ENCODE measurements around the gene PCYT1B. TPM values are rescaled to one million over a fixed set of nuclear protein-coding genes. Genes with fewer than 3 reads are reported as not detected.
A peak's percentile ranks its signal among the peaks of the same experiment; 100 is the strongest.

PCYT1B gene
- total and polyA plus RNA-seq, 9 of the 15 experiments (the other 6 are each of a cell fraction or from before 2014, with no cell fraction given): 0.04 to 0.34 (median 0.07) TPM; not detected in 1

GRCh38 chrX:24672701-24673190 is 25.6 kb upstream of the PCYT1B start (continued):
- TF ChIP-seq, protein P1, sequence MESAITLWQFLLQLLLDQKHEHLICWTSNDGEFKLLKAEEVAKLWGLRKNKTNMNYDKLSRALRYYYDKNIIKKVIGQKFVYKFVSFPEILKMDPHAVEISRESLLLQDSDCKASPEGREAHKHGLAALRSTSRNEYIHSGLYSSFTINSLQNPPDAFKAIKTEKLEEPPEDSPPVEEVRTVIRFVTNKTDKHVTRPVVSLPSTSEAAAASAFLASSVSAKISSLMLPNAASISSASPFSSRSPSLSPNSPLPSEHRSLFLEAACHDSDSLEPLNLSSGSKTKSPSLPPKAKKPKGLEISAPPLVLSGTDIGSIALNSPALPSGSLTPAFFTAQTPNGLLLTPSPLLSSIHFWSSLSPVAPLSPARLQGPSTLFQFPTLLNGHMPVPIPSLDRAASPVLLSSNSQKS (CRISPR knock-in tag; IDR thresholded peaks at IDR 0.05): no peak
- TF ChIP-seq TAF9B (IDR thresholded peaks at IDR 0.05; ENCODE audit: partially characterized antibody): no peak
- TF ChIP-seq, protein P2, sequence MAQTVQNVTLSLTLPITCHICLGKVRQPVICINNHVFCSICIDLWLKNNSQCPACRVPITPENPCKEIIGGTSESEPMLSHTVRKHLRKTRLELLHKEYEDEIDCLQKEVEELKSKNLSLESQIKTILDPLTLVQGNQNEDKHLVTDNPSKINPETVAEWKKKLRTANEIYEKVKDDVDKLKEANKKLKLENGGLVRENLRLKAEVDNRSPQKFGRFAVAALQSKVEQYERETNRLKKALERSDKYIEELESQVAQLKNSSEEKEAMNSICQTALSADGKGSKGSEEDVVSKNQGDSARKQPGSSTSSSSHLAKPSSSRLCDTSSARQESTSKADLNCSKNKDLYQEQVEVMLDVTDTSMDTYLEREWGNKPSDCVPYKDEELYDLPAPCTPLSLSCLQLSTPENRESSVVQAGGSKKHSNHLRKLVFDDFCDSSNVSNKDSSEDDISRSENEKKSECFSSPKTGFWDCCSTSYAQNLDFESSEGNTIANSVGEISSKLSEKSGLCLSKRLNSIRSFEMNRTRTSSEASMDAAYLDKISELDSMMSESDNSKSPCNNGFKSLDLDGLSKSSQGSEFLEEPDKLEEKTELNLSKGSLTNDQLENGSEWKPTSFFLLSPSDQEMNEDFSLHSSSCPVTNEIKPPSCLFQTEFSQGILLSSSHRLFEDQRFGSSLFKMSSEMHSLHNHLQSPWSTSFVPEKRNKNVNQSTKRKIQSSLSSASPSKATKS (CRISPR knock-in tag; IDR thresholded peaks at IDR 0.05): no peak
- no peak for TF ChIP-seq MLX (CRISPR knock-in tag; conservative IDR thresholded peaks at IDR 0.05)
- TF ChIP-seq, protein P3, sequence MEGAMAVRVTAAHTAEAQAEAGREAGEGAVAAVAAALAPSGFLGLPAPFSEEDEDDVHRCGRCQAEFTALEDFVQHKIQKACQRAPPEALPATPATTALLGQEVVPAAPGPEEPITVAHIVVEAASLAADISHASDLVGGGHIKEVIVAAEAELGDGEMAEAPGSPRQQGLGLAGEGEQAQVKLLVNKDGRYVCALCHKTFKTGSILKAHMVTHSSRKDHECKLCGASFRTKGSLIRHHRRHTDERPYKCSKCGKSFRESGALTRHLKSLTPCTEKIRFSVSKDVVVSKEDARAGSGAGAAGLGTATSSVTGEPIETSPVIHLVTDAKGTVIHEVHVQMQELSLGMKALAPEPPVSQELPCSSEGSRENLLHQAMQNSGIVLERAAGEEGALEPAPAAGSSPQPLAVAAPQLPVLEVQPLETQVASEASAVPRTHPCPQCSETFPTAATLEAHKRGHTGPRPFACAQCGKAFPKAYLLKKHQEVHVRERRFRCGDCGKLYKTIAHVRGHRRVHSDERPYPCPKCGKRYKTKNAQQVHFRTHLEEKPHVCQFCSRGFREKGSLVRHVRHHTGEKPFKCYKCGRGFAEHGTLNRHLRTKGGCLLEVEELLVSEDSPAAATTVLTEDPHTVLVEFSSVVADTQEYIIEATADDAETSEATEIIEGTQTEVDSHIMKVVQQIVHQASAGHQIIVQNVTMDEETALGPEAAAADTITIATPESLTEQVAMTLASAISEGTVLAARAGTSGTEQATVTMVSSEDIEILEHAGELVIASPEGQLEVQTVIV (CRISPR knock-in tag; IDR thresholded peaks at IDR 0.05; ENCODE audit: borderline replicate concordance): no peak
- no peak for TF ChIP-seq TCF7L2 (IDR thresholded peaks at IDR 0.05; ENCODE audit: low read depth, low read length)
- peak; percentile 16; the same call in 1 of the 2 replicates for TF ChIP-seq MAFF (IDR thresholded peaks at IDR 0.05; ENCODE audit: low read length)
- TF ChIP-seq GABPB2 (CRISPR knock-in tag; conservative IDR thresholded peaks at IDR 0.05): no peak
- TF ChIP-seq POLR2AphosphoS2 (IDR thresholded peaks at IDR 0.05; ENCODE audit: low read length): no peak
- TF ChIP-seq ZNF830 (CRISPR knock-in tag; IDR thresholded peaks at IDR 0.05): no peak
- no peak for TF ChIP-seq POU5F1 (IDR thresholded peaks at IDR 0.05; ENCODE audit: borderline replicate concordance, low read depth, low read length, partially characterized antibody)
- peak; percentile 34; the same call in 1 of the 2 replicates for TF ChIP-seq CBFA2T3 (IDR thresholded peaks at IDR 0.05)
- TF ChIP-seq ZNF76 (CRISPR knock-in tag; IDR thresholded peaks at IDR 0.05; ENCODE audit: borderline replicate concordance): no peak
- no peak for TF ChIP-seq DMBX1 (CRISPR knock-in tag; IDR thresholded peaks at IDR 0.05; ENCODE audit: borderline replicate concordance)
- TF ChIP-seq, protein P4, sequence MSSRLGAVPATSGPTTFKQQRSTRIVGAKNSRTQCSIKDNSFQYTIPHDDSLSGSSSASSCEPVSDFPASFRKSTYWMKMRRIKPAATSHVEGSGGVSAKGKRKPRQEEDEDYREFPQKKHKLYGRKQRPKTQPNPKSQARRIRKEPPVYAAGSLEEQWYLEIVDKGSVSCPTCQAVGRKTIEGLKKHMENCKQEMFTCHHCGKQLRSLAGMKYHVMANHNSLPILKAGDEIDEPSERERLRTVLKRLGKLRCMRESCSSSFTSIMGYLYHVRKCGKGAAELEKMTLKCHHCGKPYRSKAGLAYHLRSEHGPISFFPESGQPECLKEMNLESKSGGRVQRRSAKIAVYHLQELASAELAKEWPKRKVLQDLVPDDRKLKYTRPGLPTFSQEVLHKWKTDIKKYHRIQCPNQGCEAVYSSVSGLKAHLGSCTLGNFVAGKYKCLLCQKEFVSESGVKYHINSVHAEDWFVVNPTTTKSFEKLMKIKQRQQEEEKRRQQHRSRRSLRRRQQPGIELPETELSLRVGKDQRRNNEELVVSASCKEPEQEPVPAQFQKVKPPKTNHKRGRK (tag; IDR thresholded peaks at IDR 0.05): no peak
- TF ChIP-seq KLF13 (tag; IDR thresholded peaks at IDR 0.05; ENCODE audit: borderline replicate concordance, low read depth): no peak
- TF ChIP-seq ZNF143 (CRISPR knock-in tag; IDR thresholded peaks at IDR 0.05): no peak
- no peak for TF ChIP-seq SAFB (IDR thresholded peaks at IDR 0.05; ENCODE audit: borderline replicate concordance, low read depth, low read length)
- TF ChIP-seq ZNF668 (CRISPR knock-in tag; IDR thresholded peaks at IDR 0.05): no peak
- no peak for TF ChIP-seq PHB2 (IDR thresholded peaks at IDR 0.05; ENCODE audit: low read depth)
- TF ChIP-seq FIP1L1 (IDR thresholded peaks at IDR 0.05; ENCODE audit: low read depth, low read length, poor library complexity, severe bottlenecking): no peak

All from K562 (cell line).